Tongue (tissue), 2 donors: ENCODE measurements around the gene FBXL16. TPM values are rescaled to one million over a fixed set of nuclear protein-coding genes. Genes with fewer than 3 reads are reported as not detected.
"Not testable (repeated sequence)": the region's sequence is repeated elsewhere in the genome, so short reads cannot be mapped to it uniquely, and the experiment has no call there.

Source experiments
- DNase-seq: peaks from one replicate; pipeline ENCODE4 v3.0.0-alpha.2; 2015
- total RNA-seq: library from RNA; depleted of rRNA; stranded (reverse); fragments of >200 nt; gene quantifications from one replicate; pipeline ENCODE4 v1.2.3, GENCODE V29; 2014

FBXL16 gene
- total RNA-seq, 1 donor from 2014 or later = 1.3 TPM

- no peak for DNase-seq
These were observed 17.4 kb upstream of the FBXL16 start for GRCh38 chr16:722835-723633.

GRCh38 chr16:721765-722540 lies 16.4 kb upstream of the FBXL16 start:
- no peak for DNase-seq

- DNase-seq = peak; percentile 84
These were observed 15.6 kb upstream of the FBXL16 start, which contains the start of gene ANTKMT for GRCh38 chr16:720990-721764. Gene ANTKMT (plus strand): TSS chr16:721146. CDS start chr16:721275, 129 bp downstream.

- peak; percentile 89 for DNase-seq
These were observed 14.9 kb upstream of the FBXL16 start for GRCh38 chr16:720447-720989.

- DNase-seq = no peak
These were observed 14.3 kb upstream of the FBXL16 start for GRCh38 chr16:719815-720446.

GRCh38 chr16:718922-719321 lies 13.3 kb upstream of the FBXL16 start:
- no peak for DNase-seq

- DNase-seq = no peak
These were observed 12.8 kb upstream of the FBXL16 start for GRCh38 chr16:718389-718788.

- DNase-seq = no peak
These were observed 12.0 kb upstream of the FBXL16 start for GRCh38 chr16:717450-718245.

- DNase-seq = no peak
These were observed 11.2 kb upstream of the FBXL16 start for GRCh38 chr16:716768-717325.

GRCh38 chr16:716200-716568 lies 10.6 kb upstream of the FBXL16 start:
- peak; percentile 48 for DNase-seq

- no peak for DNase-seq
These were observed 10.0 kb upstream of the FBXL16 start for GRCh38 chr16:715477-716199.

GRCh38 chr16:714558-715476 lies 9.2 kb upstream of the FBXL16 start, which contains the start of gene METRN:
Gene METRN (plus strand): TSS chr16:715118. CDS start chr16:715290, 172 bp downstream.
- peak; percentile 94 for DNase-seq

- DNase-seq = no peak
These were observed 8.5 kb upstream of the FBXL16 start for GRCh38 chr16:714079-714478.

GRCh38 chr16:712740-713250 lies 7.2 kb upstream of the FBXL16 start:
- not testable (repeated sequence) for DNase-seq

GRCh38 chr16:711548-712320 lies 6.1 kb upstream of the FBXL16 start:
- DNase-seq = peak; percentile 81

- no peak for DNase-seq
These were observed 5.5 kb upstream of the FBXL16 start for GRCh38 chr16:711084-711483.

GRCh38 chr16:710500-711075 lies 5.0 kb upstream of the FBXL16 start:
- DNase-seq = no peak
